Measurements from ENCODE around the gene CCDC183. TPM values are rescaled to one million over a fixed set of nuclear protein-coding genes. Genes with fewer than 3 reads are reported as not detected.

Gene CCDC183
- total and polyA plus RNA-seq, 10 of the 15 experiments (the other 5 are each of a cell fraction or from before 2014, with no cell fraction given) = 0.04 to 1.2 (median 0.55) TPM; not detected in 5

- TF ChIP-seq MLLT1 (IDR thresholded peaks at IDR 0.05) = no peak
- TF ChIP-seq CEBPZ (IDR thresholded peaks at IDR 0.05; ENCODE audit: low read depth, low read length) = no peak
- TF ChIP-seq ZNF384 (IDR thresholded peaks at IDR 0.05; ENCODE audit: borderline replicate concordance, low read depth, low read length) = no peak
- TF ChIP-seq CHD2 (IDR thresholded peaks at IDR 0.05; ENCODE audit: borderline replicate concordance, low read depth, low read length) = no peak
- TF ChIP-seq IRF3 (IDR thresholded peaks at IDR 0.05) = no peak
- TF ChIP-seq TBL1XR1 (IDR thresholded peaks at IDR 0.05; ENCODE audit: low read depth, low read length) = no peak
- no peak for TF ChIP-seq ESRRA (IDR thresholded peaks at IDR 0.05; ENCODE audit: low read length)
Observed at GRCh38 chr9:136840140-136840876, 44.2 kb downstream of the CCDC183 start (continued).
